Parathyroid adenoma (tissue), 2 donors: ENCODE measurements around the gene LEKR1.

Experiments used
- H2AFZ ChIP-seq: fragments of 300-600 bp; sonication (generic); one replicate; pipeline ENCODE4 v1.7.0; 2017; ENCODE audit warnings: antibody characterized with exemption, mild to moderate bottlenecking
- H3K27ac ChIP-seq: fragments of 300-600 bp; sonication (generic); one replicate; pipeline ENCODE4 v1.7.0; 2017
- H3K27me3 ChIP-seq: fragments of 300-600 bp; sonication (generic); one replicate; pipeline ENCODE4 v1.7.0; 2017; ENCODE audit warnings: low read length; ENCODE audit not compliant: control insufficient read depth, insufficient read depth
- H3K36me3 ChIP-seq: fragments of 300-600 bp; sonication (generic); one replicate; pipeline ENCODE4 v1.7.0; 2017; ENCODE audit warnings: low read length; ENCODE audit not compliant: control insufficient read depth, insufficient read depth
- H3K4me1 ChIP-seq: fragments of 300-600 bp; sonication (generic); one replicate; pipeline ENCODE4 v1.7.0; 2017; ENCODE audit warnings: control low read depth
- H3K4me2 ChIP-seq: fragments of 300-600 bp; sonication (generic); one replicate; pipeline ENCODE4 v1.7.0; 2017; ENCODE audit warnings: low read length
- H3K4me3 ChIP-seq: fragments of 300-600 bp; sonication (generic); one replicate; pipeline ENCODE4 v1.7.0; 2017; ENCODE audit warnings: low read depth, low read length
- H3K79me2 ChIP-seq: fragments of 300-600 bp; sonication (generic); one replicate; pipeline ENCODE4 v1.7.0; 2017; ENCODE audit warnings: control low read depth
- H3K9ac ChIP-seq: fragments of 300-600 bp; sonication (generic); one replicate; pipeline ENCODE4 v1.7.0; 2017; ENCODE audit warnings: mild to moderate bottlenecking
- H3K9me3 ChIP-seq: fragments of 300-600 bp; sonication (generic); one replicate; pipeline ENCODE4 v1.7.0; 2017; ENCODE audit warnings: low read length; ENCODE audit not compliant: control insufficient read depth
- TF ChIP-seq, protein P1 (sequence below): fragments of 300-600 bp; sonication (generic); IDR thresholded peaks from one replicate; pipeline ENCODE4 v1.7.0; 2017; ENCODE audit warnings: antibody characterized with exemption, mild to moderate bottlenecking
- donor health status: primary hyperparathyroidism.

Gene LEKR1

GRCh38 chr3:157067114-157067513 is 241.0 kb downstream of the LEKR1 start:
- H3K36me3 ChIP-seq, result no peaks in the 10 kb centered on the region
- H3K79me2 ChIP-seq, result no peaks in the 10 kb centered on the region
- peak overlapping the region; percentile 99 for H3K27ac ChIP-seq
- H3K9me3 ChIP-seq, result no peaks in the 10 kb centered on the region
- H2AFZ ChIP-seq, result peak overlapping the region; percentile 28
- peak overlapping the region; percentile 47 for H3K9ac ChIP-seq
- TF ChIP-seq, protein P1, sequence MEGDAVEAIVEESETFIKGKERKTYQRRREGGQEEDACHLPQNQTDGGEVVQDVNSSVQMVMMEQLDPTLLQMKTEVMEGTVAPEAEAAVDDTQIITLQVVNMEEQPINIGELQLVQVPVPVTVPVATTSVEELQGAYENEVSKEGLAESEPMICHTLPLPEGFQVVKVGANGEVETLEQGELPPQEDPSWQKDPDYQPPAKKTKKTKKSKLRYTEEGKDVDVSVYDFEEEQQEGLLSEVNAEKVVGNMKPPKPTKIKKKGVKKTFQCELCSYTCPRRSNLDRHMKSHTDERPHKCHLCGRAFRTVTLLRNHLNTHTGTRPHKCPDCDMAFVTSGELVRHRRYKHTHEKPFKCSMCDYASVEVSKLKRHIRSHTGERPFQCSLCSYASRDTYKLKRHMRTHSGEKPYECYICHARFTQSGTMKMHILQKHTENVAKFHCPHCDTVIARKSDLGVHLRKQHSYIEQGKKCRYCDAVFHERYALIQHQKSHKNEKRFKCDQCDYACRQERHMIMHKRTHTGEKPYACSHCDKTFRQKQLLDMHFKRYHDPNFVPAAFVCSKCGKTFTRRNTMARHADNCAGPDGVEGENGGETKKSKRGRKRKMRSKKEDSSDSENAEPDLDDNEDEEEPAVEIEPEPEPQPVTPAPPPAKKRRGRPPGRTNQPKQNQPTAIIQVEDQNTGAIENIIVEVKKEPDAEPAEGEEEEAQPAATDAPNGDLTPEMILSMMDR, result no peak
- no peaks in the 10 kb centered on the region for H3K27me3 ChIP-seq
- peak overlapping the region; percentile 25 for H3K4me3 ChIP-seq
- peaks cover 92% of the 10 kb centered on the region for H3K4me1 ChIP-seq
- peak overlapping the region; percentile 58 for H3K4me2 ChIP-seq

- Histone ChIP-seq H3K4me2 (no peak overlapping the region), H3K36me3 (no peaks in the 10 kb centered on the region), H3K27me3 (no peaks in the 10 kb centered on the region), H3K27ac (peak overlapping the region; percentile 99), H2AFZ (no peak overlapping the region), H3K79me2 (no peaks in the 10 kb centered on the region), H3K4me1 (peaks cover 87% of the 10 kb centered on the region), H3K9me3 (no peaks in the 10 kb centered on the region), H3K9ac (no peak overlapping the region), H3K4me3 (no peak overlapping the region)
- TF ChIP-seq, protein P1, result no peak
Measured at GRCh38 chr3:157069406-157069805, 243.3 kb downstream of the LEKR1 start.

- peak overlapping the region; percentile 4 for H3K4me2 ChIP-seq
- no peak overlapping the region for H3K4me3 ChIP-seq
- H3K4me1 ChIP-seq, result peaks cover 87% of the 10 kb centered on the region
- H3K36me3 ChIP-seq, result no peaks in the 10 kb centered on the region
- H3K27ac ChIP-seq, result peak overlapping the region; percentile 99
- no peaks in the 10 kb centered on the region for H3K79me2 ChIP-seq
- TF ChIP-seq, protein P1, result no peak
- H3K27me3 ChIP-seq, result no peaks in the 10 kb centered on the region
- peak overlapping the region; percentile 48 for H2AFZ ChIP-seq
- no peaks in the 10 kb centered on the region for H3K9me3 ChIP-seq
- no peak overlapping the region for H3K9ac ChIP-seq
Measured at GRCh38 chr3:157069846-157070677, 243.9 kb downstream of the LEKR1 start.

- Histone ChIP-seq H3K79me2 (no peaks in the 10 kb centered on the region), H3K4me3 (no peak overlapping the region), H3K4me2 (no peak overlapping the region), H3K9me3 (no peaks in the 10 kb centered on the region), H2AFZ (peak overlapping the region; percentile 48), H3K27me3 (no peaks in the 10 kb centered on the region), H3K9ac (no peak overlapping the region), H3K36me3 (no peaks in the 10 kb centered on the region), H3K4me1 (peaks cover 87% of the 10 kb centered on the region), H3K27ac (peak overlapping the region; percentile 99)
- TF ChIP-seq, protein P1, result no peak
Measured at GRCh38 chr3:157070678-157070999, 244.5 kb downstream of the LEKR1 start.
